Liver (tissue), 9 donors: ENCODE results near the gene ST6GALNAC3. TPM values are rescaled to one million over a fixed set of nuclear protein-coding genes. Genes with fewer than 3 reads are reported as not detected.

ENCODE experiments used
- DNase-seq: peaks from one replicate; pipeline ENCODE4 v3.0.0-alpha.2; 2017; ENCODE audit warnings: low spot score
- H3K27ac ChIP-seq, 2 donors: one replicate each; pipeline ENCODE4 v1.7.0; 2013; ENCODE audit warnings: inconsistent platforms in 2 of 2, low read length in 2 of 2, control low read depth in 1 of 2, low read depth in 1 of 2, mild to moderate bottlenecking in 1 of 2
- H3K27me3 ChIP-seq, 4 donors: one replicate each; pipeline versions ENCODE4 v1.6.1 to v1.7.0; 2013; ENCODE audit warnings: low read length in 3 of 4, inconsistent platforms in 1 of 4, mild to moderate bottlenecking in 1 of 4, moderate library complexity in 1 of 4; ENCODE audit not compliant: control insufficient read depth in 4 of 4, insufficient read depth in 4 of 4
- H3K36me3 ChIP-seq, 4 donors: one replicate each; pipeline versions ENCODE4 v1.6.1 to v1.7.0; 2013; ENCODE audit warnings: low read length in 3 of 4, mild to moderate bottlenecking in 3 of 4, low read depth in 1 of 4, moderate library complexity in 1 of 4; ENCODE audit not compliant: control insufficient read depth in 4 of 4, insufficient read depth in 3 of 4
- H3K4me1 ChIP-seq, 4 donors: one replicate each; pipeline versions ENCODE4 v1.6.1 to v1.7.0; 2013; ENCODE audit warnings: low read length in 3 of 4, mild to moderate bottlenecking in 3 of 4, moderate library complexity in 1 of 4; ENCODE audit not compliant: control insufficient read depth in 4 of 4, insufficient read depth in 4 of 4
- H3K4me3 ChIP-seq, 3 donors: one replicate each; pipeline versions ENCODE4 v1.6.1 to v1.7.0; 2013; ENCODE audit warnings: low read length in 3 of 3, control low read depth in 1 of 3, low read depth in 1 of 3, mild to moderate bottlenecking in 1 of 3
- H3K9ac ChIP-seq, 2 donors: one replicate each; pipeline ENCODE4 v1.7.0; 2013; ENCODE audit warnings: low read length in 2 of 2, mild to moderate bottlenecking in 2 of 2, moderate library complexity in 2 of 2, control low read depth in 1 of 2, low read depth in 1 of 2
- H3K9me3 ChIP-seq, 4 donors: one replicate each; pipeline versions ENCODE4 v1.6.1 to v1.7.0; 2013; ENCODE audit warnings: low read length in 3 of 4; ENCODE audit not compliant: control insufficient read depth in 4 of 4
- ATF3 ChIP-seq: IDR thresholded peaks from 2 replicates; pipeline ENCODE4 v1.6.1; 2016; ENCODE audit warnings: antibody characterized with exemption
- CTCF ChIP-seq: fragments of 150-350 bp; IDR thresholded peaks from 2 replicates; pipeline ENCODE4 v1.5.1; 2017; ENCODE audit warnings: improper control_type of control experiment, low read depth, low read length; ENCODE audit not compliant: missing input control
- EGR1 ChIP-seq, 2 donors: IDR thresholded peaks; 2 replicates each; pipeline ENCODE4 v1.6.1; 2016 to 2018; ENCODE audit warnings: antibody characterized with exemption in 2 of 2, low read depth in 2 of 2
- FOXA1 ChIP-seq: IDR thresholded peaks from 2 replicates; pipeline ENCODE4 v1.6.1; 2016; ENCODE audit warnings: antibody characterized with exemption
- FOXA2 ChIP-seq: IDR thresholded peaks from 2 replicates; pipeline ENCODE4 v1.6.1; 2016; ENCODE audit warnings: antibody characterized with exemption
- GABPA ChIP-seq, 2 donors: IDR thresholded peaks in 1 of 2; conservative IDR thresholded peaks in 1 of 2; 2 replicates each; pipeline ENCODE4 v1.6.1; 2016; ENCODE audit warnings: antibody characterized with exemption in 2 of 2, mild to moderate bottlenecking in 1 of 2, moderate library complexity in 1 of 2
- HNF4A ChIP-seq, 2 donors: conservative IDR thresholded peaks; 2 replicates each; pipeline ENCODE4 v1.6.1; 2016; ENCODE audit warnings: antibody characterized with exemption in 2 of 2, mild to moderate bottlenecking in 2 of 2
- HNF4G ChIP-seq: IDR thresholded peaks from 2 replicates; pipeline ENCODE4 v1.6.1; 2016; ENCODE audit warnings: antibody characterized with exemption
- JUND ChIP-seq, 2 donors: IDR thresholded peaks; 2 replicates each; pipeline ENCODE4 v1.6.1; 2016; ENCODE audit warnings: antibody characterized with exemption in 2 of 2
- MAX ChIP-seq: IDR thresholded peaks from 2 replicates; pipeline ENCODE4 v1.6.1; 2016; ENCODE audit warnings: antibody characterized with exemption
- NR2F2 ChIP-seq: IDR thresholded peaks from 2 replicates; pipeline ENCODE4 v1.6.1; 2016; ENCODE audit warnings: antibody characterized with exemption
- RAD21 ChIP-seq, 2 donors: IDR thresholded peaks; 2 replicates each; pipeline ENCODE4 v1.6.1; 2016; ENCODE audit warnings: antibody characterized with exemption in 2 of 2, mild to moderate bottlenecking in 2 of 2
- REST ChIP-seq: IDR thresholded peaks from 2 replicates; pipeline ENCODE4 v1.6.1; 2016; ENCODE audit warnings: antibody characterized with exemption, mild to moderate bottlenecking
- RXRA ChIP-seq, 2 donors: IDR thresholded peaks; 2 replicates each; pipeline ENCODE4 v1.6.1; 2017 to 2018; ENCODE audit warnings: antibody characterized with exemption in 2 of 2, mild to moderate bottlenecking in 1 of 2
- SP1 ChIP-seq: IDR thresholded peaks from 2 replicates; pipeline ENCODE4 v1.6.1; 2018; ENCODE audit warnings: antibody characterized with exemption, mild to moderate bottlenecking
- TAF1 ChIP-seq: conservative IDR thresholded peaks from 2 replicates; pipeline ENCODE4 v1.6.1; 2016; ENCODE audit warnings: antibody characterized with exemption, mild to moderate bottlenecking
- YY1 ChIP-seq: IDR thresholded peaks from 2 replicates; pipeline ENCODE4 v1.6.1; 2016; ENCODE audit warnings: antibody characterized with exemption, mild to moderate bottlenecking
- ZBTB33 ChIP-seq: IDR thresholded peaks from 2 replicates; pipeline ENCODE4 v1.6.1; 2016; ENCODE audit warnings: antibody characterized with exemption
- WGBS: extraction: QIAGEN DNeasy Blood & Tissue Kit; methylation state at CpG from one replicate; pipeline ENCODE4 v1.1.7; 2013; 5-methylcytosine and 5-hydroxymethylcytosine counted together
- polyA plus RNA-seq, 2 donors: library from polyadenylated mRNA; stranded (reverse) in 1 of 2; unstranded in 1 of 2; fragments of 200-250 nt in 1 of 2; fragments of >200 nt in 1 of 2; fragmentation: Nextera tagmentation in 1 of 2; extraction: Ambion mirVana in 1 of 2; gene quantifications; one replicate each; pipeline versions ENCODE4 v1.2.1 to v1.2.3, GENCODE V29; 2013 to 2015
- total RNA-seq, 2 donors: library from RNA; depleted of rRNA; stranded (reverse); fragments of >200 nt; gene quantifications; one replicate each; pipeline ENCODE4 v1.2.3, GENCODE V29; 2014
- donor health status: healthy.
- donor health status: healthy.
- donor health status: healthy.
- donor health status: healthy.
- donor health status: healthy.

ST6GALNAC3 gene
- total and polyA plus RNA-seq, 4 donors, result 1.2 to 5.0 (median 3.2) TPM

- Histone ChIP-seq H3K27ac (no peak overlapping the region), H3K4me1 (no peaks in the 10 kb centered on the region), H3K4me3 (no peak overlapping the region), H3K9me3 (peaks cover 0 to 2% (median 0%) of the 10 kb centered on the region in 4 donors), H3K27me3 (no peaks in the 10 kb centered on the region), H3K9ac (no peak overlapping the region), H3K36me3 (no peaks in the 10 kb centered on the region)
- DNase-seq, result no peak
- 77% methylated on average over 6 of the region's 6 CpGs for WGBS
- TF ChIP-seq TAF1 (no peak), FOXA1 (no peak), REST (no peak)
Measured at GRCh38 chr1:76129731-76130130, 55.2 kb downstream of the ST6GALNAC3 start.

GRCh38 chr1:76130992-76131391, 56.4 kb downstream of the ST6GALNAC3 start:
- H3K9me3 ChIP-seq, result peaks cover 0 to 2% (median 0%) of the 10 kb centered on the region in 4 donors
- TF ChIP-seq TAF1 (no peak), MAX (no peak), EGR1 (IDR thresholded peaks at IDR 0.05; ENCODE audit: low read depth in 2 of 2) (no peak), SP1 (no peak), HNF4G (no peak), HNF4A (conservative IDR thresholded peaks at IDR 0.05) (no peak), RXRA (IDR thresholded peaks at IDR 0.05) (no peak), NR2F2 (no peak), CTCF (no peak), GABPA (IDR thresholded peaks at IDR 0.05 in 1 of 2, conservative IDR thresholded peaks at IDR 0.05 in 1 of 2) (no peak), RAD21 (IDR thresholded peaks at IDR 0.05) (no peak), FOXA1 (no peak), YY1 (no peak), JUND (IDR thresholded peaks at IDR 0.05) (no peak), REST (no peak), FOXA2 (no peak), ATF3 (no peak), ZBTB33 (no peak)
- H3K27me3 ChIP-seq, result no peaks in the 10 kb centered on the region
- DNase-seq, result no peak
- no peaks in the 10 kb centered on the region for H3K4me1 ChIP-seq
- H3K9ac ChIP-seq, result no peak overlapping the region
- no peak overlapping the region for H3K27ac ChIP-seq
- H3K36me3 ChIP-seq, result no peaks in the 10 kb centered on the region
- no peak overlapping the region for H3K4me3 ChIP-seq
- WGBS, result 90% methylated on average over 4 of the region's 4 CpGs
